ENCODE results near the gene ANTKMT.
"Not testable (repeated sequence)": the region's sequence is repeated elsewhere in the genome, so short reads cannot be mapped to it uniquely, and the experiment has no call there.

Gene ANTKMT

DNA sequence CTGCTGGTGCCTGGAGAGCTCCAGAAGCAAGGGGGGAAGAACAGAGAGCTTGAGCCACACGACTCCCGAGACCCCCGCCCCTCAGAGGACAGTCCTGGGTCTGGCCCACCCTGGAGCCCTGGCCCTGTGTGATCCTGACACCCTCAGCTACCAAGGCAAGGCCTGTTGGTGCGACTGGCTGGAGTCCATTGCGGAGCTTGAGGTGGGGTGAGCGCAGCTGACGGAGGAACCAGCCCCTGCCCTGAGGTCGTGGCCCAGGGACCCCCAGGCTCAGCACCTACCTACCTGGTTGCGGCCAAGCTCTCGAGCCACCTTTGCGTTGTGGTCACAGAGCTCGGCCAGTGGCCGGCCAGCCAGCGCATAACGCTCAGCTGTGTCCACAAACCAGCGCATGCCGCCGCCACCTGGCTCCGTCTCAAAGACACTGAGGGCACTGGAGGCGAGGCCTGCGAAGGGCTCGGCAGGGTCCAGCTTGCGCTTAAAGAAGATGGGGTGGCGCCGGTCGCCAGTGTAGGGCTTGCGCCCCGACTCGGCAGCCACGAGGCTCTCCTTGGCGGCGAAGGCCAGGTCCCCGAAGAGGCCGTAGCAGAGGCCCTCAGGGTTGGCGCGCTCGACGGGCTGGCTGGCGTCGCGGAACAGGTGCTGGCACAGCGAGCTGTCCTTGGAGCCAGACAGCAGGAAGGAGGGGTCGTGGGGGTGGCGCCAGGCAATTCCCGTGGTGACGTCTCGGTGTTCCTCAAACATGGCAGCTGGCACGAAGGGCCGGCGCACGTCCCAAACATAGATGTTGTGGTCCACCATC lies 34.3 kb upstream of the ANTKMT start:
- Mint-ChIP-seq H3K4me3 (no peak overlapping the region), H3K9me3 (no peaks in the 10 kb centered on the region), H3K27me3 (no peaks in the 10 kb centered on the region), H3K36me3 (peaks cover 4% of the 10 kb centered on the region), H3K4me1 (peaks cover 18% of the 10 kb centered on the region), H3K27ac (no peak overlapping the region)
- ATAC-seq (ENCODE audit: low read depth) (no peak), DNase-seq (ENCODE audit: low spot score in 2 of 2) (no peak)

DNA sequence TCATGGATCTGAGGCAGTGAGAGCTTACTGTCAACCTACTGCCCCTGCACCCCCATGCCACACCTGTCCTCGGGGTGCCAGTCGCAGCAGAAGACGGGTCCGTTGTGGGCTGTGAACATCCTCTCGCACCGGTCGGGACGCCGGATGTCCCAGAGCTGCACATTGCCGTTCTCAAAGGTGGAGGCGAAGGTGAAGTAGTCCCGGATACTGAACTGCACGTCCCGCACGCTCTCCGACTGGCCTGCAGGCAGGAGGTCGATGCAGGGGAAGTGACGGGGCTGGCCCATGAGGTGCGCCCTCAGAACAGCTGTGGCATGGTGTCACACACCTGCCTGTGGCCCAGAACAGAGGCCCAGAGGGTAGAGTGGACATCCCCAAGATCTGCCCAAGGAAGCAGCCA lies 33.4 kb upstream of the ANTKMT start:
- peaks cover 17% of the 10 kb centered on the region for H3K4me1 Mint-ChIP-seq
- H3K27me3 Mint-ChIP-seq, result no peaks in the 10 kb centered on the region
- ATAC-seq (ENCODE audit: low read depth) (no peak), DNase-seq (ENCODE audit: low spot score in 2 of 2) (no peak)
- no peak overlapping the region for H3K4me3 Mint-ChIP-seq
- H3K36me3 Mint-ChIP-seq, result peaks cover 2% of the 10 kb centered on the region
- no peaks in the 10 kb centered on the region for H3K9me3 Mint-ChIP-seq
- no peak overlapping the region for H3K27ac Mint-ChIP-seq

GRCh38 chr16:689175-689897 lies 31.6 kb upstream of the ANTKMT start:
- ATAC-seq (ENCODE audit: low read depth) (no peak), DNase-seq (ENCODE audit: low spot score in 2 of 2) (no peak)
- H3K9me3 Mint-ChIP-seq, result no peaks in the 10 kb centered on the region
- peaks cover 20% of the 10 kb centered on the region for H3K4me1 Mint-ChIP-seq
- H3K27ac Mint-ChIP-seq, result peak overlapping the region; percentile 74
- peaks cover 2% of the 10 kb centered on the region for H3K27me3 Mint-ChIP-seq
- no peaks in the 10 kb centered on the region for H3K36me3 Mint-ChIP-seq
- H3K4me3 Mint-ChIP-seq, result peak overlapping the region; percentile 86

GRCh38 chr16:691242-691641 lies 29.7 kb upstream of the ANTKMT start:
- not testable (repeated sequence) for H3K36me3 Mint-ChIP-seq; ATAC-seq (ENCODE audit: low read depth); H3K9me3 Mint-ChIP-seq; H3K27ac Mint-ChIP-seq; DNase-seq (ENCODE audit: low spot score in 2 of 2); H3K27me3 Mint-ChIP-seq
- Mint-ChIP-seq H3K4me1 (peaks cover 29% of the 10 kb centered on the region), H3K4me3 (peak overlapping the region; percentile 68)

GRCh38 chr16:692356-693108 lies 28.4 kb upstream of the ANTKMT start:
- Mint-ChIP-seq H3K27me3 (peaks cover 6% of the 10 kb centered on the region), H3K9me3 (no peaks in the 10 kb centered on the region), H3K4me1 (peaks cover 29% of the 10 kb centered on the region), H3K27ac (no peak overlapping the region), H3K36me3 (no peaks in the 10 kb centered on the region), H3K4me3 (peak overlapping the region; percentile 18)
- DNase-seq (ENCODE audit: low spot score in 2 of 2), result no peak
- ATAC-seq (ENCODE audit: low read depth), result no peak

DNA sequence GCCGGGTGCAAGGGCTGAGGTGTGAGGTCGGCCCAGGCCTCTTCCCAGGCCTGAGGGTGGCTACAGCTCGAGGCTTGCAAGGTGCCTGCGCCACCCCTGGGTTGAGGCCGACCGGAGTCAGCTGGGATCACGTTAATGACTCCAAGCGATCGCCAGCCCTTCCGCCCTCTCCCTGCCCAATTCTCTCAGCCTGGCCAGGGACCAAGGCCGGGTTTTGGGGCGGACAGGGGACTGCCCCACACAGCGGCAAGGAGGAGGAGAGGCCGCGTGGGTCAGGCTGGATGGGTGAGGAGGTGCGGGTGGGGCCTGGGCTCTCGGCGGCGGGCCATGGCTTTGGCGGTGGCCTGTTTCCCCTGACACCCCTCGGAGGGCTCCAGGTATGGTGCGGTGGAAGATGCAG lies 27.6 kb upstream of the ANTKMT start:
- H3K4me1 Mint-ChIP-seq, result peaks cover 29% of the 10 kb centered on the region

GRCh38 chr16:693766-694165 lies 27.2 kb upstream of the ANTKMT start:
- H3K4me1 Mint-ChIP-seq, result peaks cover 28% of the 10 kb centered on the region
- ATAC-seq (ENCODE audit: low read depth) (peak; percentile 47), DNase-seq (ENCODE audit: low spot score in 2 of 2) (no peak)
- H3K4me3 Mint-ChIP-seq, result peak overlapping the region; percentile 80
- H3K27ac Mint-ChIP-seq, result no peak overlapping the region
- H3K27me3 Mint-ChIP-seq, result peaks cover 6% of the 10 kb centered on the region
- no peaks in the 10 kb centered on the region for H3K36me3 Mint-ChIP-seq
- no peaks in the 10 kb centered on the region for H3K9me3 Mint-ChIP-seq

More for the DNA sequence above, 27.6 kb upstream of the ANTKMT start:
- ATAC-seq (ENCODE audit: low read depth), result no peak
- Mint-ChIP-seq H3K27me3 (peaks cover 6% of the 10 kb centered on the region), H3K27ac (no peak overlapping the region), H3K36me3 (no peaks in the 10 kb centered on the region), H3K9me3 (no peaks in the 10 kb centered on the region), H3K4me3 (peak overlapping the region; percentile 80)
- no peak for DNase-seq (ENCODE audit: low spot score in 2 of 2)

DNA sequence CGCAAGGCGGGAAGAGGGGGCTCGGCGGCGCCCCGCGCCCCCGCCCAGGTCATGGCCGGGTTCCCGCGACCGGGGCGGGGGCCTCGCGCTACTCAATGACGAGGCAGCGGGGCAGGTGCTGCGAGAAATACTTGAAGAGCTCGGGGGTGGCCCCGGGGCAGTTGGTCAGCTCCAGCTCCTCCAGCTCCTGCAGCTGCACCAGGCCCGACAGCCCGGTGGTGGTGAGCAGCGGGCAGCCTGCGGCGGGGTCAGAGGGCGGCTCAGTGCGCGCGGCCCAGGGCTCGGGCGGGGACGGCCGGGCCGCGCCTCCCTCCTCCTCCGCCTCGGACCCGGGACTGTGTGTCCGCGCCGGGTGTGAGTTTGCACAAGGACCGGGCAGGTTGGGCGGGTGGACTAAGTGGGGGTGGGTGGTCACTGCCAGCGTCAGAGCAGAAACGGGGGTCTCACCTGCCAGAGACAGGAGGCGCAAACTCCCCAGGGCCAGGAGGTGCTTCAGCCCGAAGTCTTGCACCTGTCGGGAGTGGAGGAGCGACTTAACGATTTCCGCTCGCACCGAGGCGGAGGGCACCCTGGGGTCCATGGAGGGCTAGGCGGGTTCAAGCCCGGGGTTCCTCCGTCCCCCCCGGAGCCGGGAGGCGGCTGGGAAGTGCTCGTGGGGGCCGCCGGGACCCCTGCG lies 26.6 kb upstream of the ANTKMT start:
- peaks cover 6% of the 10 kb centered on the region for H3K27me3 Mint-ChIP-seq
- peak overlapping the region; percentile 74 for H3K4me3 Mint-ChIP-seq
- H3K9me3 Mint-ChIP-seq, result no peaks in the 10 kb centered on the region
- DNase-seq (ENCODE audit: low spot score in 2 of 2) (no peak), ATAC-seq (ENCODE audit: low read depth) (no peak)
- H3K36me3 Mint-ChIP-seq, result no peaks in the 10 kb centered on the region
- no peak overlapping the region for H3K27ac Mint-ChIP-seq
- H3K4me1 Mint-ChIP-seq, result peaks cover 25% of the 10 kb centered on the region

GRCh38 chr16:694863-695354 lies 26.0 kb upstream of the ANTKMT start:
- Mint-ChIP-seq H3K27me3 (peaks cover 6% of the 10 kb centered on the region), H3K4me3 (peak overlapping the region; percentile 47), H3K27ac (no peak overlapping the region), H3K9me3 (no peaks in the 10 kb centered on the region), H3K36me3 (no peaks in the 10 kb centered on the region), H3K4me1 (peaks cover 21% of the 10 kb centered on the region)
- ATAC-seq (ENCODE audit: low read depth) (no peak), DNase-seq (ENCODE audit: low spot score in 2 of 2) (no peak)

DNA sequence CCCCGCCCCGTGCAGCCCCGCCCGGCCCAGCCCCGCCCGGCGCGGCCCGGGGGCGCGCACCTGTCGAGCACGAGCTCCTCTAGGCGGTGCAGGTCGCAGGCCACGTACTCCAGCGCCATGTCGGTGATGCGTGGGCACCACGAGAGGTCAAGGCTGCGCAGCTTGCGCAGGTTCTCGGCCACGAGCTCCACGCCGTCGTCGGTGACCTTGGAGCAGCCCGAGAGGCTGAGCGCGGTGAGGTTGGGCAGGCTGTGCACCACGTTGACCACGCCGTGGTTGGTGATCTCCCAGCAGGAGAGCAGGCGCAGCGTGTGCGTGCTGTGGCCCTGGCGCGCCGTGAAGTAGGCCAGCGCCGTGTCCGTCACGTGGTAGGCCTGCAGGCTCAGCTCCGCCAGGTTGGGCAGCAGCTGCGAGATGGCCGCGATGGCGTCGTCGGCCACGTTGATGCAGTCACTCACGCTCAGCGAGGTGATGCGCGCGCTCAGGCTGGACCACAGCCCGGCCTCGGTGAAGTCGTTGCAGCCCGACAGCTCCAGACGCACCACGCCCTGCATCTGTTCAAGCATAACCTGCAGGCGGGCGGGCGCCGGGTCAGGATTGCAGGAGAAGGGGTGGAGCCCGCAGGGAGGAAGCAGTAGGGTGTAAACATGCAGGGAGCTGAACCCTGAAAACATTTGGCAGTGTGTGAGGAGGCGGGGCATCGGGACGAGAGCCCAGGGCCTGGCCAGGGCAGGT lies 25.4 kb upstream of the ANTKMT start:
- H3K4me3 Mint-ChIP-seq, result peak overlapping the region; percentile 78
- H3K9me3 Mint-ChIP-seq, result no peaks in the 10 kb centered on the region
- peaks cover 18% of the 10 kb centered on the region for H3K4me1 Mint-ChIP-seq
- no peaks in the 10 kb centered on the region for H3K36me3 Mint-ChIP-seq
- no peak overlapping the region for H3K27ac Mint-ChIP-seq
- H3K27me3 Mint-ChIP-seq, result peaks cover 6% of the 10 kb centered on the region
- no peak for DNase-seq (ENCODE audit: low spot score in 2 of 2)
- peak; percentile 72 for ATAC-seq (ENCODE audit: low read depth)

GRCh38 chr16:698911-699671 lies 21.9 kb upstream of the ANTKMT start:
- DNase-seq (ENCODE audit: low spot score in 2 of 2) (no peak), ATAC-seq (ENCODE audit: low read depth) (no peak)
- H3K27ac Mint-ChIP-seq, result no peak overlapping the region
- H3K36me3 Mint-ChIP-seq, result no peaks in the 10 kb centered on the region
- peaks cover 16% of the 10 kb centered on the region for H3K27me3 Mint-ChIP-seq
- H3K4me3 Mint-ChIP-seq, result peak overlapping the region; percentile 11
- no peaks in the 10 kb centered on the region for H3K9me3 Mint-ChIP-seq
- H3K4me1 Mint-ChIP-seq, result peaks cover 10% of the 10 kb centered on the region

GRCh38 chr16:700684-701584 lies 20.0 kb upstream of the ANTKMT start:
- Mint-ChIP-seq H3K4me3 (no peak overlapping the region), H3K4me1 (peaks cover under 1% of the 10 kb centered on the region), H3K36me3 (no peaks in the 10 kb centered on the region), H3K9me3 (no peaks in the 10 kb centered on the region), H3K27me3 (peaks cover 18% of the 10 kb centered on the region), H3K27ac (no peak overlapping the region)
- ATAC-seq (ENCODE audit: low read depth) (peak; percentile 64), DNase-seq (ENCODE audit: low spot score in 2 of 2) (no peak)

Data from memory B cell (primary cell).